GM12891 (cell line): ENCODE measurements around the gene CPVL.

Experiments
- POLR2A ChIP-seq: IDR thresholded peaks from 2 replicates; pipeline ENCODE4 v1.6.1; 2011; ENCODE audit warnings: low read depth, low read length, control low read depth
- POLR2AphosphoS5 ChIP-seq: IDR thresholded peaks from 2 replicates; pipeline ENCODE4 v1.6.1; 2011; ENCODE audit warnings: low read depth, low read length, control low read depth
- TAF1 ChIP-seq: IDR thresholded peaks from 2 replicates; pipeline ENCODE4 v1.6.1; 2011; ENCODE audit warnings: low read depth, low read length, control low read depth

- TF ChIP-seq TAF1 (no peak), POLR2AphosphoS5 (no peak), POLR2A (no peak)
These were observed 40.3 kb downstream of the CPVL start for GRCh38 chr7:29105752-29106668.
